HG03280 (cell line): ENCODE data around the gene GDAP2.

ENCODE experiments used
- ATAC-seq: cut with Tn5 transposase; IDR thresholded peaks from one replicate; pipeline ENCODE4 v1.9.1; 2021; ENCODE audit warnings: mild to moderate bottlenecking, moderate library complexity; ENCODE audit not compliant: unreplicated experiment

The GDAP2 gene

DNA sequence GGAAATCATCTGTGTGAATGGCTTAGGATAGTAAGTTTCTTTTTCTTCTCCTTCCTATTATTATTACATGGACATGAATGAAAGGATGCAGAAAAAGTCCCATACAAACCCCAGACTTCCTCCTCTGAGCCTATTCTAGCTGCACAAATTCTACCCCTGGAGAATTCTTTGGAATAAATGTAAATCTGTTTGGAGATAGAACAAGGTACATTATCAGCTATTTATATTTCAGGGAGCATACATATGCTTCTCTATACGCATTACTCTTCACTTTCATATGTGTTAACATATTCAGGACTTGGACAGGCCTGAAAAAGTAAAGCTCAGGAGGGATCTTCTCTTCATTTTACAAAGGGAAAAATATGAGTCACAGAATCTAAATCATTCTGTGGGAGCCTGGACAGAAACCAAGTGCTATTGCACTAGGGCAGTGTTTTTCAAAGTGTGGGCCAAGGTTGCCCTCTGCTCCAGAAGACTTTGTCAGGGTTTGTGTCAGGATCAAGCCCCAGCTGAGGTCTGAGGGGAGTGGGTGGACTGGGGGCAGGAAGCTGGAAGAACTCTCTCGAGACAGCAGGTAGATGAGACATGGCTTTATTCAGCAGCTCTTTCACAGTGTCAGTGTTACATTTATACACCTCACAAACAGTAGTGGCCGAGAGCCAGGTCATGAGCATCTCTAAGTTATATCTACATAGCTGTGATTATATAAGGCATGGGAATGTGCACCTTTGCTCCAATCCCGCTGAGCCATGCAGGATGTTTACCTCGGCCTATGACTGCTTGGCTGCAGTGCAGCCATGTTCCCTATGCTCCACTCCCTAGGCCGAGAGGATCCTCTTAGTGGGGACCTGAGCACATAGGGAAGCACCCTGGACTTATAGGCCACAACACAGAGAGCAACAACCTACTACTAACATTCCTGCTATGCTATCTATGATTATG, 114.3 kb downstream of the GDAP2 start:
- ATAC-seq: no peak
